ENCODE measurements around the gene ZFHX3. TPM values are rescaled to one million over a fixed set of nuclear protein-coding genes. Genes with fewer than 3 reads are reported as not detected.

Gene ZFHX3
- total and polyA plus RNA-seq, 10 of the 15 experiments (the other 5 are each of a cell fraction or from before 2014, with no cell fraction given) = 0.68 to 8.6 (median 2.0) TPM

GRCh38 chr16:73056921-73057290, 9.0 kb upstream of the ZFHX3 start:
- peaks cover 13% of the 10 kb centered on the region for H3K4me1 ChIP-seq (ENCODE audit: control insufficient read depth, insufficient read depth, low read length)
- in situ Hi-C loops (cut with MboI) (no loop called here), intact Hi-C loops (cut with micrococcal nuclease; ENCODE audit: unreplicated experiment) (loop anchor here (5.0 kb wide), 2 partner anchors 225 to 555 kb away; no protein-coding TSS in a partner anchor)
- no peak for TF ChIP-seq ESRRA (IDR thresholded peaks at IDR 0.05; ENCODE audit: low read length)
- no peak for TF ChIP-seq SKIL (IDR thresholded peaks at IDR 0.05; ENCODE audit: low read depth, poor library complexity, severe bottlenecking)
- TF ChIP-seq IRF4 (IDR thresholded peaks at IDR 0.05; ENCODE audit: low read depth, low read length) = no peak
- no peak for TF ChIP-seq FOXK2 (IDR thresholded peaks at IDR 0.05)
- TF ChIP-seq LARP7 (IDR thresholded peaks at IDR 0.05) = no peak
- no peak for TF ChIP-seq RCOR1 (conservative IDR thresholded peaks at IDR 0.05; ENCODE audit: low read depth, low read length)
- TF ChIP-seq SMAD1 (IDR thresholded peaks at IDR 0.05; ENCODE audit: low read depth, partially characterized antibody) = no peak
- no peak for TF ChIP-seq NKRF (conservative IDR thresholded peaks at IDR 0.05)
- no peak for TF ChIP-seq CHD2 (IDR thresholded peaks at IDR 0.05; ENCODE audit: borderline replicate concordance, low read depth, low read length)
- no peak for TF ChIP-seq NRF1 (conservative IDR thresholded peaks at IDR 0.05; ENCODE audit: low read depth, low read length)
- TF ChIP-seq TCF3 (IDR thresholded peaks at IDR 0.05; ENCODE audit: borderline replicate concordance, insufficient read depth, low read depth, low read length) = no peak
- TF ChIP-seq YY1 (IDR thresholded peaks at IDR 0.05; ENCODE audit: low read depth, low read length) = no peak
- H4K20me1 ChIP-seq (ENCODE audit: control insufficient read depth, insufficient read depth) = no peaks in the 10 kb centered on the region
- H3K9me3 ChIP-seq (replicated peaks; ENCODE audit: control insufficient read depth, insufficient read depth, low read length) = no peaks in the 10 kb centered on the region
- 88% methylated on average over 6 of the region's 6 CpGs for WGBS (ENCODE audit: insufficient coverage, insufficient replicate concordance, low lambda C conversion rate, missing lambda C conversion rate)
- peak overlapping the region; percentile 81 for H3K4me2 ChIP-seq (ENCODE audit: control insufficient read depth, insufficient read depth)
- TSS peak; percentile 74 for BruUV-seq (replicated peaks)
- CTCF ChIA-PET = interaction anchor here (0.7 to 4.6 kb wide), 3 partner anchors 39 to 730 kb away, joined by 3 to 21 read pairs (median 6); no protein-coding TSS in a partner anchor
- no peak overlapping the region for H2AFZ ChIP-seq (ENCODE audit: control insufficient read depth, low read depth, low read length)
- POLR2A ChIA-PET = interaction anchor here (0.6 to 0.7 kb wide), 2 partner anchors 14 to 21 kb away, joined by 3 to 4 read pairs; no protein-coding TSS in a partner anchor
- peaks cover 0 to 4% of the 10 kb centered on the region in 2 experiments; a peak in 2 of 4 replicates for H3K27me3 ChIP-seq (replicated peaks in 1 of 2; ENCODE audit: control insufficient read depth in 2 of 2, insufficient read depth in 2 of 2, low read length in 1 of 2)
- H3K9ac ChIP-seq (ENCODE audit: control insufficient read depth, insufficient read depth, low read length) = no peak overlapping the region
- H3K27ac ChIP-seq (ENCODE audit: control insufficient read depth, insufficient read depth) = no peak overlapping the region
- SMC1A ChIA-PET (ENCODE audit: uncharacterized antibody, unreplicated experiment) = interaction anchor here (1.0 to 2.0 kb wide), 4 partner anchors 10 to 23 kb away, joined by 4 to 7 read pairs (median 5); no protein-coding TSS in a partner anchor
- H3K4me3 ChIP-seq = peak overlapping the region; percentile 73; the same call in 1 of the 2 replicates
- no peaks in the 10 kb centered on the region; the same call in none of the 2 replicates for H3K79me2 ChIP-seq (ENCODE audit: control insufficient read depth, insufficient read depth, low read length)
- no peak for FAIRE-seq
- ATAC-seq = no peak
- RAD21 ChIA-PET (ENCODE audit: unreplicated experiment) = interaction anchor here (1.0 to 1.3 kb wide), 2 partner anchors 20 to 224 kb away, joined by 4 read pairs; no protein-coding TSS in a partner anchor
- H3K36me3 ChIP-seq (ENCODE audit: control insufficient read depth in 2 of 2, insufficient read depth in 2 of 2, low read length in 1 of 2) = no peaks in the 10 kb centered on the region
- DNase-seq (ENCODE audit: low read depth, low spot score) = no peak
